IMR-90 (cell line): Measurements from ENCODE around the gene PSKH1. TPM values are rescaled to one million over a fixed set of nuclear protein-coding genes. Genes with fewer than 3 reads are reported as not detected.

Experiments used
- ATAC-seq: fragments of 200-7000 bp; cut with Tn5 transposase; 2 replicates; pipeline ENCODE4 v1.9.1; 2020; ENCODE audit warnings: low read depth, mild to moderate bottlenecking, moderate library complexity
- BruUV-seq: library from RNA; stranded (reverse); fragments of 400-500 nt; replicated peaks from 2 replicates; lab custom pipeline; 2021; lab: Mats Ljungman, UMichigan
- CTCF ChIA-PET: fragments of 300-600 bp; formaldehyde crosslinking; extraction: SDS; loops from one replicate; lab custom pipeline; 2021; ENCODE audit warnings: antibody characterized with exemption; lab: Yijun Ruan, JAX
- POLR2A ChIA-PET: fragments of 300-600 bp; sonication (Branson Sonifier 250); formaldehyde crosslinking; loops from one replicate; lab custom pipeline; 2022; ENCODE audit warnings: antibody characterized with exemption; ENCODE audit not compliant: unreplicated experiment; lab: Charles Lee
- DNase-seq: peaks from one replicate; pipeline ENCODE4 v3.0.0; 2013
- H2AFZ ChIP-seq: replicated peaks from 2 replicates; pipeline ENCODE3; 2013; ENCODE audit warnings: low read length, mild to moderate bottlenecking; ENCODE audit not compliant: poor library complexity
- H2AK5ac ChIP-seq: 2 replicates; pipeline ENCODE4 v1.6.1; 2013; ENCODE audit warnings: low read depth, low read length, inconsistent platforms
- H2AK9ac ChIP-seq: replicated peaks from 2 replicates; pipeline ENCODE3; 2013; ENCODE audit warnings: mild to moderate bottlenecking, low read depth, low read length, moderate library complexity; ENCODE audit not compliant: poor library complexity
- H2BK120ac ChIP-seq: 2 replicates; pipeline ENCODE4 v1.6.1; 2013; ENCODE audit warnings: low read depth, low read length, inconsistent platforms
- H2BK15ac ChIP-seq: 3 replicates; pipeline ENCODE4 v1.6.1; 2013; ENCODE audit warnings: low read depth, low read length, inconsistent platforms
- H2BK20ac ChIP-seq: 2 replicates; pipeline ENCODE4 v1.6.1; 2013; ENCODE audit warnings: low read depth, mild to moderate bottlenecking, inconsistent platforms, low read length, moderate library complexity
- H2BK5ac ChIP-seq: 2 replicates; pipeline ENCODE4 v1.6.1; 2013; ENCODE audit warnings: mild to moderate bottlenecking, low read depth, low read length, inconsistent platforms; ENCODE audit not compliant: poor library complexity, severe bottlenecking
- H3K14ac ChIP-seq: replicated peaks from 2 replicates; pipeline ENCODE4 v1.6.1; 2013; ENCODE audit warnings: low read depth, low read length, inconsistent platforms
- H3K18ac ChIP-seq: 2 replicates; pipeline ENCODE4 v1.6.1; 2013; ENCODE audit warnings: low read depth, low read length, control low read depth
- H3K23ac ChIP-seq: 2 replicates; pipeline ENCODE4 v1.6.1; 2013; ENCODE audit warnings: low read depth, low read length, inconsistent platforms
- H3K27ac ChIP-seq: 2 replicates; pipeline ENCODE4 v1.5.1; 2013; ENCODE audit warnings: mild to moderate bottlenecking, control low read depth, low read length; ENCODE audit not compliant: insufficient read depth
- H3K27me3 ChIP-seq: 2 replicates; pipeline ENCODE4 v1.6.1; 2013; ENCODE audit warnings: low read length; ENCODE audit not compliant: control insufficient read depth, insufficient read depth
- H3K36me3 ChIP-seq: 2 replicates; pipeline ENCODE4 v1.6.1; 2013; ENCODE audit warnings: low read length, mixed read lengths; ENCODE audit not compliant: control insufficient read depth, insufficient read depth
- H3K4ac ChIP-seq: 2 replicates; pipeline ENCODE4 v1.6.1; 2013; ENCODE audit warnings: low read depth, low read length, inconsistent platforms
- H3K4me1 ChIP-seq: 2 replicates; pipeline ENCODE4 v1.6.1; 2013; ENCODE audit warnings: low read length, mixed read lengths; ENCODE audit not compliant: control insufficient read depth, insufficient read depth
- H3K4me2 ChIP-seq: 2 replicates; pipeline ENCODE4 v1.6.1; 2013; ENCODE audit warnings: low read depth, mild to moderate bottlenecking, control low read depth, low read length, moderate library complexity
- H3K4me3 ChIP-seq: 2 replicates; pipeline ENCODE4 v1.5.1; 2013; ENCODE audit warnings: low read depth, mild to moderate bottlenecking, control low read depth, low read length, moderate library complexity; ENCODE audit not compliant: insufficient read depth
- H3K56ac ChIP-seq: 2 replicates; pipeline ENCODE4 v1.6.1; 2013; ENCODE audit warnings: low read length, inconsistent platforms; ENCODE audit not compliant: insufficient read depth; ENCODE audit errors: extremely low read depth
- H3K79me1 ChIP-seq, 2 experiments: 2 replicates each; pipeline ENCODE4 v1.6.1; 2013; ENCODE audit warnings: low read length in 2 of 2, inconsistent platforms in 1 of 2, low read depth in 1 of 2
- H3K9ac ChIP-seq: 2 replicates; pipeline ENCODE4 v1.6.1; 2013; ENCODE audit warnings: low read depth, low read length, control low read depth
- H3K9me1 ChIP-seq: 2 replicates; pipeline ENCODE4 v1.6.1; 2013; ENCODE audit warnings: low read length, inconsistent platforms; ENCODE audit not compliant: insufficient read depth
- H3K9me3 ChIP-seq: 2 replicates; pipeline ENCODE4 v1.6.1; 2013; ENCODE audit warnings: low read length; ENCODE audit not compliant: control insufficient read depth, insufficient read depth
- H4K20me1 ChIP-seq: 2 replicates; pipeline ENCODE4 v1.6.1; 2013; ENCODE audit warnings: low read length, inconsistent platforms; ENCODE audit not compliant: insufficient read depth
- H4K5ac ChIP-seq: 2 replicates; pipeline ENCODE4 v1.6.1; 2013; ENCODE audit warnings: mild to moderate bottlenecking, low read depth, low read length, control low read depth
- H4K8ac ChIP-seq, 2 experiments: 2 replicates each; pipeline ENCODE4 v1.6.1; 2013; ENCODE audit warnings: low read depth in 2 of 2, low read length in 2 of 2, control low read depth in 1 of 2, inconsistent platforms in 1 of 2
- H4K91ac ChIP-seq: 2 replicates; pipeline ENCODE4 v1.6.1; 2013; ENCODE audit warnings: low read depth, low read length, inconsistent platforms; ENCODE audit not compliant: insufficient read depth
- CEBPB ChIP-seq: IDR thresholded peaks from 2 replicates; pipeline ENCODE4 v1.6.1; 2012; ENCODE audit warnings: low read depth, low read length, improper control_type of control experiment
- CHD1 ChIP-seq: IDR thresholded peaks from 2 replicates; pipeline ENCODE4 v1.6.1; 2012; ENCODE audit warnings: low read depth, low read length, improper control_type of control experiment
- FOS ChIP-seq: fragments of 150-350 bp; IDR thresholded peaks from 2 replicates; pipeline ENCODE4 v1.6.1; 2016; ENCODE audit warnings: low read depth, low read length
- MAFK ChIP-seq: IDR thresholded peaks from 2 replicates; pipeline ENCODE4 v1.6.1; 2012; ENCODE audit warnings: low read depth, low read length, improper control_type of control experiment
- MAZ ChIP-seq: IDR thresholded peaks from 2 replicates; pipeline ENCODE4 v1.6.1; 2012; ENCODE audit warnings: low read depth, mild to moderate bottlenecking, low read length, improper control_type of control experiment, moderate library complexity, borderline replicate concordance
- MXI1 ChIP-seq: IDR thresholded peaks from 2 replicates; pipeline ENCODE4 v1.6.1; 2012; ENCODE audit warnings: low read depth, mild to moderate bottlenecking, low read length, moderate library complexity, borderline replicate concordance
- NFE2L2 ChIP-seq: fragments of 150-350 bp; IDR thresholded peaks from 2 replicates; pipeline ENCODE4 v1.6.1; 2016; ENCODE audit warnings: low read depth, mild to moderate bottlenecking, low read length
- RAD21 ChIP-seq: IDR thresholded peaks from 2 replicates; pipeline ENCODE4 v1.6.1; 2012; ENCODE audit warnings: low read length, improper control_type of control experiment
- SMC3 ChIP-seq: fragments of 150-350 bp; IDR thresholded peaks from 2 replicates; pipeline ENCODE4 v1.6.1; 2016; ENCODE audit warnings: low read depth, mild to moderate bottlenecking, antibody characterized with exemption, low read length, moderate library complexity
- WGBS, 2 experiments: methylation state at CpG; one replicate each; pipeline versions ENCODE4 v1.1.5 to v1.1.7; 2013; ENCODE audit warnings: missing lambda C conversion rate in 2 of 2; ENCODE audit not compliant: insufficient read length in 1 of 2; ENCODE audit errors: extremely low coverage in 2 of 2; 5-methylcytosine and 5-hydroxymethylcytosine counted together
- dilution Hi-C: fragments of 300-500 bp; cut with HindIII; formaldehyde crosslinking; loops from one replicate; pipeline ENCODE4 v1.14.3; 2018; ENCODE audit warnings: low sequenced_read_pairs; ENCODE audit not compliant: unreplicated experiment
- in situ Hi-C: fragments of 300-500 bp; cut with MboI; formaldehyde crosslinking; loops from 3 replicates; pipeline ENCODE4 v1.14.3; 2019; ENCODE audit warnings: low sequenced_read_pairs, inconsistent platforms, mixed read lengths
- intact Hi-C: fragments of 100-400 bp; cut with micrococcal nuclease; formaldehyde crosslinking; loops from 2 replicates; pipeline ENCODE4 v1.10.0; 2022
- polyA plus RNA-seq, 3 experiments: library from polyadenylated mRNA; depleted of rRNA; stranded (reverse); fragments of >200 nt; gene quantifications; 2 replicates each; pipeline ENCODE4 v1.2.3, GENCODE V29; 2012; ENCODE audit warnings: low replicate concordance in 1 of 3
- total RNA-seq: library from RNA; depleted of rRNA; stranded (reverse); fragments of >200 nt; gene quantifications from 2 replicates; pipeline ENCODE4 v1.2.3, GENCODE V29; 2012

PSKH1 gene
- total and polyA plus RNA-seq, 2 of the 4 experiments (the other 2 are of a cell fraction), result 11.5 to 26.7 TPM

- Histone ChIP-seq H2AK9ac (no peak overlapping the region), H2BK5ac (no peak overlapping the region), H3K9ac (no peak overlapping the region), H2BK15ac (no peak overlapping the region), H3K4me2 (no peak overlapping the region), H3K9me3 (no peaks in the 10 kb centered on the region), H3K18ac (no peak overlapping the region), H4K8ac (no peak overlapping the region), H3K9me1 (peaks cover 4% of the 10 kb centered on the region), H4K20me1 (peaks cover 54% of the 10 kb centered on the region), H3K14ac (no peak overlapping the region), H3K36me3 (peaks cover 58% of the 10 kb centered on the region), H2BK120ac (no peak overlapping the region), H2AFZ (no peak overlapping the region), H2AK5ac (no peak overlapping the region), H3K4ac (no peak overlapping the region), H3K79me1 (peaks cover 18 to 76% of the 10 kb centered on the region in 2 experiments; a peak in 3 of 4 replicates), H3K23ac (no peak overlapping the region), H3K56ac (no peak overlapping the region), H3K27me3 (no peaks in the 10 kb centered on the region), H3K4me1 (peaks cover 4% of the 10 kb centered on the region), H3K4me3 (no peak overlapping the region), H3K27ac (no peak overlapping the region), H4K5ac (no peak overlapping the region), H2BK20ac (no peak overlapping the region), H4K91ac (no peak overlapping the region)
- dilution Hi-C loops, result no loop called here
- ChIA-PET POLR2A (no interaction called here), CTCF (no interaction called here)
- in situ Hi-C loops, result loop anchor here (25.0 kb wide), 1 partner anchor 403 kb away; the partner anchor contains the start of gene RIPOR1
- no peak for DNase-seq
- ATAC-seq, result no peak
- no peak for TF ChIP-seq MXI1
- TF ChIP-seq FOS, result no peak
- no peak for TF ChIP-seq MAFK
- TF ChIP-seq MAZ, result no peak
- no peak for TF ChIP-seq CHD1
- TF ChIP-seq SMC3, result no peak
- no peak for TF ChIP-seq RAD21
- no peak for TF ChIP-seq NFE2L2
- no peak for TF ChIP-seq CEBPB
- WGBS, 2 experiments, result 70% methylated on average over 2 of the region's 5 CpGs; no CpG with 5 or more reads in 1 of the 2 experiments
- BruUV-seq, result no TSS peak
- intact Hi-C loops, result no loop called here
Observed at GRCh38 chr16:67940446-67941089, 47.5 kb downstream of the PSKH1 start.
